ENCODE results near the gene NIF3L1.

- TF ChIP-seq POLR2AphosphoS5 (IDR thresholded peaks at IDR 0.05) (no peak), CTCF (IDR thresholded peaks at IDR 0.05) (no peak)
Measured at GRCh38 chr2:200845669-200846325, 43.4 kb upstream of the NIF3L1 start.

All from suprapubic skin (tissue), 3 donors.